Measurements from ENCODE around the gene NAE1.
"Not testable (repeated sequence)": the region's sequence is repeated elsewhere in the genome, so short reads cannot be mapped to it uniquely, and the experiment has no call there.

Gene NAE1

DNA sequence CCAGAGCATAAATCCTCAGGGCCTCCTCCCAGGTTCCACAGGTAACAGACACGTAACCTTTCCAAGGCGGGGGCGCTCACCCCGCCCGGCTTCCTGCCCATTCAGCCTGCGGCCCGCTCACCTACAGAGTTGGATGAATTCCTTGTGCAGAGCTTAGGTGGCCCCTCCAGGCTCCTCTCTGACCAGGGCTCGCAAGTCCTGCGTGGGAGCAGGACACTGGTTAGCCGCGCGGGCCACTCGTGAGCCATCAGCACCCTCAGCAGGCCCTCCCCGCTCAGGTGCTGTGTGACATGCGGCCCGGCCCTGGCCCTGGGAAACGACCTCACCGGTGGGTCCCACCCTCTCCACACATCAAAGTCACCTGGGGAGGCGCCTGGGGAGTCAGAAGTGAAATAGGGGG, 29.9 kb downstream of the NAE1 start:
- no peak for DNase-seq

GRCh38 chr16:66798161-66798560, 32.6 kb downstream of the NAE1 start:
- DNase-seq, result no peak

- DNase-seq, result not testable (repeated sequence)
Observed at GRCh38 chr16:66793984-66794383, 36.8 kb downstream of the NAE1 start.

DNA sequence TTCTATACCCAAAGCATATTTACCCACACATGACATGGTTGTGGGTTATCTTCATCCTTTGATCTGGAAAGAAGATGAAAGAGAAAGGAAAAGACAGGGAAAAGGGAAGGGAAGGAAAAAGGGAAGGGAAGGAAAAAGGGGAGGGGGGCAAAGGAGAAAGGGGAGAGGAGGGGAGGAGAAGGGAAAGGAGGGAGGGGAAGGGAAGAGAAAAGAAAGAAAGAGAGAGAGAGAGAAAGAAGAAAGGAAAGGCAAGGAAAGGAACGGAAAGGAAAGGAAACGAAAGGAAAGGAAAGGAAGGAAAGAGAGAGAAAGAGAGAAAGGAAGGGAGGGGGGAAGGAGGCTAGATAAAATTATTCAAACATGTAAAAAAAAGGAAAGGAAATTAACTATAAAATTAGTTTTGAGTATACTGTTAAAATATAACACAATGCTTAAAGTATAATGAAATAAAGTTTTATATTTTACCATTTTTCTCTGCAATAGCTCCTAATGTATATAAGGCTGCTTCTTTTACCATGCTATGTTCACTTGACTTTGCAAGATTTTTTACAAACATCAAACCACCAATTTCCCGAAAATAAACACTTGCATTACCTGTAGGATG, 40.5 kb downstream of the NAE1 start:
- DNase-seq, result no peak

DNA sequence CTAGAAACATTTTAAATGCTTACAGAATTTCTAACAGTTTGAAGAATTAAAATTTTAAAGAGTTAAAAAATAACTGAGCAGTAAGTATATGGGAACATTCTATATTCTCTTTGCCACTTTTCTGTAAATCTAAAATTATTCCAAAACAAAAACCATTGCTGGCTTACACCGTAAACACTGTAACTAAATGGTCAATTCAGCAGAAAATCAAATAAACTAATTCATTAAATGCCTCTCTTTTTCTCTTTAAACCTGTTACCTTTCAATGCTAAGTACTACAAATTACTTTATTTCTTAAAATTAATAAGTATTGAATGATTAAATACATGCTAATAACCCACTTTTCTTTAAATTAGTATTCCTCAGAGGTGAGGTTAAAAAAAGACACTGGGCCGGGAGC, 43.3 kb downstream of the NAE1 start:
- DNase-seq, result no peak

- no peak for DNase-seq
Observed at GRCh38 chr16:66786551-66786950, 44.2 kb downstream of the NAE1 start.

- no peak for DNase-seq
Observed at GRCh38 chr16:66776457-66776856, 54.3 kb downstream of the NAE1 start.

DNA sequence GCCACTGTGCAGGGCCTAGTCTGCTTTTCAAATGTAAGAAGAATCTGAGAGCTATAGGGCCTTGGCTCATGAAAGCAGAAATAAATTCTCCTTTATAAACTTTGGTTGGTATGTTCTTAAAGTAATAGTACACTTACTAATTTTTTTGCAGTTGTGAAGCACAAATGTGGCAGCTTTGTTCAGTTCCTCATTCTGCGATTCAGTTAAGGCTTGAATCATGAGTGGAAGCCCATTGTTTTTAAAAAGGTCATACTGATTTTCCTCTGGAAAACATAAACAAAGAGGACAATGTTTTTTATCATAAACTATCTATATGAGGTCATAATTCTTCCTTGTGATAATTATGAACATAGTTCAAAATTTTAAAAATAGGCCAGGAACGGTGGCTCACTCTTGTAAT, 55.8 kb downstream of the NAE1 start:
- DNase-seq, result no peak

DNA sequence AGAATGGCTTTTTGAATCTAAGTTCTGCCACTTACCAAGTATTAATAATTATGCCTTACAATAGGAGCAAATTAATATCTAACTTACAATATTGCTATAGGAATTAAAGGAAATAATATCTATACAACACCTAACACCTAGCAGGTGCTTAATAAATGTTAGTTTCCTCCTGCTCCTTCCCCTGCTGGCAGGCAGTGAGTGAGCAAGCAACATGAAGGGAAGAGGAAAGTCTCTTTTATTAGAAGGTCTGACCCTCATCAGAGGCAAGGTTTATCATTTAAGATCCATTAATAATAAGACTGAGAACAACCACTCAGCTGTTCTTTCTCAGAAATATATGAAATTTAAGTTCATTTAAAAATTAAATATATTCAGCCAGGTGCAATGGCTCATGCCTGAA, 72.7 kb downstream of the NAE1 start:
- no peak for DNase-seq

- no peak for DNase-seq
Observed at GRCh38 chr16:66754819-66755218, 76.0 kb downstream of the NAE1 start.

DNA sequence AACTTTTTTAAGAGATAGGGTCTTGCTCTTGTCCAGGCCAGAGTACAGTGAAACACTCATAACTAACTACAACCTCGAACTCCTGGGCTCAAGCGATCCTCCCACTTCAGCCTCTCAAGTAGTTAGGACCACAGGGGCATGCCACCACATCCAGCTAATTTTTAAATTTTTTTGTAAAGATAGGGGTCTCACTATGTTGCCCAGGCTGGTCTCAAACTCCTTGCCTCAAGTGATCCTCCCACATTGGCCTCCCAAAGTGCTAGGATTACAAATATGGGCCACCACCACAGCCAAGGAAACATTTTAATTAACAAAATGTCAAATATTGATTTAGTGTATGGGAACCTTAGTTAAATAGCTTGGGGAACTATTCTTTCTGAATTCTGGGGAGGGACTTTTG, 76.6 kb downstream of the NAE1 start:
- no peak for DNase-seq

DNA sequence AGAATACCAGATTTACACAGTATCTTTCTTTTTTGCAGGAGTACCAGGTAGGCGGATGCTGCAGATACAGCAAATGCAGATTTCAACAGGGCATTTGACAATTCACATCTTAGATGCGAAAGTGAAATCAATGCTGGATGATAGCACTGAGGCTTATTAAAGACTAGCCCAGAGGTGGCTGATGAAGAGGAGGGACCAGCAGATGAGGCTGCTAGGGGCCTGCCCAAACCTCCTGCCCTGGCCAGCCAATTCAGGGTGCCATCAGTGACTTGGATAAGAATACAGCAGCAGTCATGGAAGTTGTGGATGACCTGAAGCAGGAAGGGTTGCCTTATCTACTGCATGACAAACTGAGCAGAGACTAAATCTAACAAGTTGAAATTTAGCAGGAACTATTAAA, 77.8 kb downstream of the NAE1 start:
- no peak for DNase-seq
